Astrocyte (in vitro differentiated cells and primary cell): Measurements from ENCODE around the gene ODF2. TPM values are rescaled to one million over a fixed set of nuclear protein-coding genes. Genes with fewer than 3 reads are reported as not detected.
A peak's percentile ranks its signal among the peaks of the same experiment; 100 is the strongest.

Source experiments
- DNase-seq: peaks from one replicate; pipeline ENCODE4 v3.0.0-alpha.2; 2010; ENCODE audit warnings: low read depth
- FAIRE-seq: peaks from 2 replicates; lab custom pipeline; 2011; peaks lifted over from hg19 to GRCh38; lab: Jason Lieb, UNC
- H2AFZ ChIP-seq: 2 replicates; pipeline ENCODE4 v1.6.0; 2012; ENCODE audit warnings: low read depth, low read length, inconsistent platforms
- H3K27ac ChIP-seq: 2 replicates; pipeline ENCODE4 v1.5.1; 2011; ENCODE audit warnings: low read depth, low read length, inconsistent platforms
- H3K27me3 ChIP-seq: 2 replicates; pipeline ENCODE4 v1.6.0; 2011; ENCODE audit warnings: low read length, inconsistent platforms; ENCODE audit not compliant: insufficient read depth
- H3K36me3 ChIP-seq: 2 replicates; pipeline ENCODE4 v1.5.1; 2011; ENCODE audit warnings: low read length, inconsistent platforms; ENCODE audit not compliant: insufficient read depth
- H3K4me1 ChIP-seq: 2 replicates; pipeline ENCODE4 v1.5.1; 2011; ENCODE audit warnings: low read length, inconsistent platforms; ENCODE audit not compliant: insufficient read depth
- H3K4me2 ChIP-seq: 2 replicates; pipeline ENCODE4 v1.6.0; 2012; ENCODE audit warnings: low read length, inconsistent platforms
- H3K4me3 ChIP-seq: 2 replicates; pipeline ENCODE4 v1.5.1; 2011; ENCODE audit warnings: low read depth, mild to moderate bottlenecking, low read length, inconsistent platforms; ENCODE audit not compliant: insufficient read depth
- H3K79me2 ChIP-seq: 2 replicates; pipeline ENCODE4 v1.6.0; 2012; ENCODE audit warnings: mild to moderate bottlenecking, low read length, inconsistent platforms; ENCODE audit not compliant: insufficient read depth
- H3K9ac ChIP-seq: 2 replicates; pipeline ENCODE4 v1.6.0; 2012; ENCODE audit warnings: mild to moderate bottlenecking, low read length, inconsistent platforms
- H3K9me3 ChIP-seq: 2 replicates; pipeline ENCODE4 v1.5.1; 2012; ENCODE audit warnings: low read depth, mild to moderate bottlenecking, low read length, inconsistent platforms; ENCODE audit not compliant: insufficient read depth
- H4K20me1 ChIP-seq: 2 replicates; pipeline ENCODE4 v1.6.0; 2012; ENCODE audit warnings: low read length, inconsistent platforms; ENCODE audit not compliant: insufficient read depth
- H3K27ac Mint-ChIP-seq: one replicate; pipeline ENCODE4 v1.8.0; 2021; ENCODE audit warnings: mild to moderate bottlenecking, mixed read lengths; ENCODE audit not compliant: unreplicated experiment
- H3K27me3 Mint-ChIP-seq: one replicate; pipeline ENCODE4 v1.8.0; 2021; ENCODE audit warnings: low read depth, mixed read lengths; ENCODE audit not compliant: unreplicated experiment
- H3K36me3 Mint-ChIP-seq: one replicate; pipeline ENCODE4 v1.8.0; 2021; ENCODE audit warnings: low read depth, mixed read lengths; ENCODE audit not compliant: unreplicated experiment
- H3K4me1 Mint-ChIP-seq: one replicate; pipeline ENCODE4 v1.8.0; 2021; ENCODE audit warnings: low read depth, mixed read lengths; ENCODE audit not compliant: unreplicated experiment
- H3K4me3 Mint-ChIP-seq: one replicate; pipeline ENCODE4 v1.8.0; 2021; ENCODE audit warnings: mild to moderate bottlenecking, moderate library complexity, mixed read lengths; ENCODE audit not compliant: unreplicated experiment
- H3K9me3 Mint-ChIP-seq: one replicate; pipeline ENCODE4 v1.8.0; 2021; ENCODE audit warnings: mild to moderate bottlenecking, mixed read lengths; ENCODE audit not compliant: unreplicated experiment
- CTCF ChIP-seq: IDR thresholded peaks from 2 replicates; pipeline ENCODE4 v1.5.1; 2011; ENCODE audit warnings: low read depth, mild to moderate bottlenecking, inconsistent platforms, low read length, moderate library complexity; ENCODE audit not compliant: insufficient read depth
- EZH2 ChIP-seq: IDR thresholded peaks from 2 replicates; pipeline ENCODE4 v1.6.1; 2012; ENCODE audit warnings: mild to moderate bottlenecking, low read length, inconsistent platforms; ENCODE audit not compliant: insufficient read depth
- total RNA-seq: library from RNA; stranded (reverse); gene quantifications from 2 replicates; pipeline ENCODE4 v1.2.1, GENCODE V29; 2021

The ODF2 gene
- total RNA-seq, 1 donor from 2014 or later, result 26.2 TPM

GRCh38 chr9:128459011-128459410 lies 3.2 kb downstream of the ODF2 start:
- H3K27ac Mint-ChIP-seq, result no peak overlapping the region
- H3K4me3 Mint-ChIP-seq, result peak overlapping the region; percentile 11
- peaks cover 2% of the 10 kb centered on the region for H3K4me1 Mint-ChIP-seq
- H4K20me1 ChIP-seq, result peaks cover 23% of the 10 kb centered on the region
- H3K27ac ChIP-seq, result no peak overlapping the region
- no peak overlapping the region for H3K9ac ChIP-seq
- no peaks in the 10 kb centered on the region for H3K27me3 Mint-ChIP-seq
- peaks cover 12% of the 10 kb centered on the region for H3K4me1 ChIP-seq
- H3K79me2 ChIP-seq, result peaks cover 32% of the 10 kb centered on the region
- H3K27me3 ChIP-seq, result no peaks in the 10 kb centered on the region
- H3K4me3 ChIP-seq, result no peak overlapping the region
- H3K36me3 Mint-ChIP-seq, result peaks cover 18% of the 10 kb centered on the region
- no peak overlapping the region for H2AFZ ChIP-seq
- H3K36me3 ChIP-seq, result peaks cover 17% of the 10 kb centered on the region
- no peak overlapping the region for H3K4me2 ChIP-seq
- no peaks in the 10 kb centered on the region for H3K9me3 ChIP-seq
- no peak for DNase-seq
- TF ChIP-seq EZH2 (no peak), CTCF (no peak)
- no peak for FAIRE-seq
- peaks cover 1% of the 10 kb centered on the region for H3K9me3 Mint-ChIP-seq

GRCh38 chr9:128469070-128469469 lies 13.3 kb downstream of the ODF2 start:
- Histone ChIP-seq H3K4me3 (no peak overlapping the region), H3K79me2 (no peaks in the 10 kb centered on the region), H3K4me2 (no peak overlapping the region), H2AFZ (no peak overlapping the region), H3K36me3 (peaks cover 20% of the 10 kb centered on the region), H3K27ac (no peak overlapping the region), H3K27me3 (no peaks in the 10 kb centered on the region), H3K4me1 (no peaks in the 10 kb centered on the region), H3K9me3 (no peaks in the 10 kb centered on the region), H3K9ac (no peak overlapping the region), H4K20me1 (no peaks in the 10 kb centered on the region)
- no peak for FAIRE-seq
- no peak for TF ChIP-seq EZH2
- TF ChIP-seq CTCF, result no peak
- Mint-ChIP-seq H3K27me3 (no peaks in the 10 kb centered on the region), H3K27ac (no peak overlapping the region), H3K4me1 (no peaks in the 10 kb centered on the region), H3K4me3 (no peak overlapping the region), H3K9me3 (no peaks in the 10 kb centered on the region), H3K36me3 (peaks cover 20% of the 10 kb centered on the region)
- DNase-seq, result no peak

- Histone ChIP-seq H3K9me3 (no peaks in the 10 kb centered on the region), H3K4me2 (no peak overlapping the region), H3K4me1 (no peaks in the 10 kb centered on the region), H3K9ac (no peak overlapping the region), H2AFZ (no peak overlapping the region), H3K27me3 (no peaks in the 10 kb centered on the region), H4K20me1 (no peaks in the 10 kb centered on the region), H3K79me2 (no peaks in the 10 kb centered on the region), H3K36me3 (peaks cover 20% of the 10 kb centered on the region), H3K4me3 (no peak overlapping the region), H3K27ac (no peak overlapping the region)
- no peaks in the 10 kb centered on the region for H3K4me1 Mint-ChIP-seq
- no peak overlapping the region for H3K4me3 Mint-ChIP-seq
- DNase-seq (peak; percentile 38), FAIRE-seq (no peak)
- no peak overlapping the region for H3K27ac Mint-ChIP-seq
- H3K9me3 Mint-ChIP-seq, result no peaks in the 10 kb centered on the region
- TF ChIP-seq CTCF, result no peak
- TF ChIP-seq EZH2, result no peak
- no peaks in the 10 kb centered on the region for H3K27me3 Mint-ChIP-seq
- peaks cover 24% of the 10 kb centered on the region for H3K36me3 Mint-ChIP-seq
Observed at GRCh38 chr9:128470560-128470959, 14.8 kb downstream of the ODF2 start.
